GM12801 (cell line): ENCODE data around the gene JADE3.

Source experiments
- CTCF ChIP-seq: IDR thresholded peaks from one replicate; pipeline ENCODE4 v1.5.1; 2011; ENCODE audit warnings: control low read depth; ENCODE audit not compliant: insufficient read length; ENCODE audit errors: extremely low read depth

JADE3 gene

DNA sequence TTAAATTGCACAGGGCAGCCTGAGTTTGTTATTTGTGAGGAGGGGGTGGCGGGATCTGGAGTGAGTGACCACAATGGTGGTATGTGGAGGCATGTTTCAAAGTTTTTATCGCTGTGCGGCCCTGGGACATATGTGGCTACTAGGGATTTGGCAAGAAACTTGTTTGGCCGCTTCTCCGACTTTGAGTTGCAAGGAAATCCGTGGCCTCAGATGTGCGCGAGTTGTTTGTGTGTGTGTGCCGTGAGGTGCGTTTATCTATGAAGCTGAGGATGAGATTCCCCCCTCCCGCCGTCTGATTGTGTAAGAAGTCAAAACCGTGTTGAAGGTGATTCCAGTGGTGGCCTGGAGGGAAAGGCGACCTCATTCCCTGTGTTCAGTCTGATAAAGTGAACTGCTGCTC, 1.4 kb downstream of the JADE3 start:
- TF ChIP-seq CTCF: no peak

GRCh38 chrX:46916273-46916672, 4.1 kb downstream of the JADE3 start:
- TF ChIP-seq CTCF: no peak

GRCh38 chrX:46917622-46918021, 5.4 kb downstream of the JADE3 start:
- no peak for TF ChIP-seq CTCF

DNA sequence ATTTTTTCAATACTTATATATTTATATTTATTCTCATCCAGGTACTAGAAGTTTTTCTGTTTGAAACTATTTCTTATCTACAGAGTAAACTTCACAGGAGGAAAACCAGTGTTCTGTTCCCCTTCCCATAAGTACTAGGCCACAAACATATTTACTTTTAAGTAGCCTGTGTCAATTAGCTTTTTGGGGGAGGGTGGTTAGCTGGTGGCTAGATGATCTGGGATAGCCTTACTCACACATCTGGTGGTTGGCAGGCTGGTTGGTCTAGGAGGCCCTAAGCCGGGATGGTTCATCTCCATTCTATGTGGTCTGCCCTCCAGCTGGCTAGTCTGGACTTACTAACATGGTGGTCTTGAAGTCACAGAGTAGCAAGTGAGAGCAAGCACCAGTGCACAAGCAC, 6.2 kb downstream of the JADE3 start:
- no peak for TF ChIP-seq CTCF

DNA sequence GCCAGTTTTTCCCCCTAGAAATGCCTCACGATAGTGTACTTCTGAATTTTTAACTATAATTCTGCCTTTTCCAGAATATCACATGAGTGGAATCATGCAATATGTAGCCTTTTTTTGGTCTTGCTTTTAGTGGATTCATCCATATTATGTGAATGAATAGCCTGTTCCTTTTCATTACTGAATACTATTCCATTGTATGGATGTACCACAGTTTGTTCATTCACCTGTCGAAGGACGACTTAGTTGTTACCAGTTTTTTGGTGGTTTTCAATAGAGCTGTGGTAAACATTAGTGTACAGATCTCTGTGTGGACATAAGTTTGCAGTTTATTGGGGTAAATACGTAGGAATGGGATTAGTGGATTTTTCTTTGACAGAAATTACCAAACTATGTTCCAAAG, 8.0 kb downstream of the JADE3 start:
- no peak for TF ChIP-seq CTCF

DNA sequence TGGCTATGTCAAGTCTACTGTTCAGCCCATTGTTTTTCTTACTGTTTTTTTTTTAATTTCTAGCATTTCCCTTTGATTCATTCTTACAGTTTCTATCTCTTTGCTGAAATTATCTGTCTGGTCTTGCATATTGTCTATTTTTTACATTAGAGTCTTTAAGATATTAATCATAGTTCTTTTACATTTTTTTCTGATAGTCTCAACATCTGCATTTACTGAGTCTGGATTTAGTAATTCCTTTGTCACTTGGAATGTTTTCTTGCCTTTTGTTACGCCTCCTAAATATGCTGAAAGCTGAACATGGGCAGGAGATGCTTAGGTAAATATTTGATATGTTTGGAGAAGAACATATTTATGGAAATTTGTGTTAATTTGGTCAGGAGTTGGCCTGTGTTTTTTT, 10.4 kb downstream of the JADE3 start:
- TF ChIP-seq CTCF: no peak

GRCh38 chrX:46927718-46928117, 15.5 kb downstream of the JADE3 start:
- TF ChIP-seq CTCF: no peak
